ENCODE results near the gene CCDC150. TPM values are rescaled to one million over a fixed set of nuclear protein-coding genes. Genes with fewer than 3 reads are reported as not detected.

Gene CCDC150
- total and polyA plus RNA-seq, 2 of the 8 experiments (the other 6 are each of a cell fraction or from before 2014, with no cell fraction given), result 8.3 to 31.9 TPM

DNA sequence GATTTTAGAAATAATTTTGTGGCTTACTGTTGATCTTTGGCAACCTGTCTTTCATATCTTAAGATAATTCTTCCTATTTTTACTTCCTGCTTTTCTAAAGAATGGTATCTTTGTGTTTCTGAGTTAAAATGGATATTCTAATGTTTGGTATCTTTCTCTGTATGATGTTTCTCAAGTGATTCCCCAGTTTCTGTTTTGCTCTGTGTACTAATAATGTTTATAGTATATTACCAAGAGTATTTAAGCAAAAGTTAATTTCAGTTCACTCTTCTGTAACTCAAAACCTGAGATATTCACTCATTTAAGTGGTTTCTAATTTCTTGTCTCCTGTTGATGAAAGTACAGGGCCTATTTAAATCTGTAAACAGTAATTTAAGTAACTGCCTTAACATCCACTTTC, 58.3 kb downstream of the CCDC150 start:
- no peak overlapping the region for H4K5ac ChIP-seq (ENCODE audit: insufficient read length, low read depth, low read length)
- no peak overlapping the region for H2AFZ ChIP-seq (ENCODE audit: low read length)
- H2BK12ac ChIP-seq (ENCODE audit: low read depth, low read length), result no peak overlapping the region
- ChIA-PET CTCF (ENCODE audit: partially characterized antibody) (no interaction called here), POLR2A (ENCODE audit: partially characterized antibody) (no interaction called here)
- peaks cover 0 to 7% (median 0%) of the 10 kb centered on the region in 4 experiments; a peak in 2 of 8 replicates for H3K36me3 ChIP-seq (ENCODE audit: control insufficient read depth in 2 of 4, insufficient read depth in 4 of 4, low read length in 3 of 4)
- no peak overlapping the region for H2AK5ac ChIP-seq (ENCODE audit: low read depth, low read length)
- no peak overlapping the region for H3K23ac ChIP-seq (ENCODE audit: insufficient read length)
- no peak overlapping the region for H2BK20ac ChIP-seq (ENCODE audit: low read length)
- TF ChIP-seq, protein P1, sequence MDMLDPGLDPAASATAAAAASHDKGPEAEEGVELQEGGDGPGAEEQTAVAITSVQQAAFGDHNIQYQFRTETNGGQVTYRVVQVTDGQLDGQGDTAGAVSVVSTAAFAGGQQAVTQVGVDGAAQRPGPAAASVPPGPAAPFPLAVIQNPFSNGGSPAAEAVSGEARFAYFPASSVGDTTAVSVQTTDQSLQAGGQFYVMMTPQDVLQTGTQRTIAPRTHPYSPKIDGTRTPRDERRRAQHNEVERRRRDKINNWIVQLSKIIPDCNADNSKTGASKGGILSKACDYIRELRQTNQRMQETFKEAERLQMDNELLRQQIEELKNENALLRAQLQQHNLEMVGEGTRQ (IDR thresholded peaks at IDR 0.05; ENCODE audit: low read length), result no peak
- TF ChIP-seq CTBP2 (IDR thresholded peaks at IDR 0.05; ENCODE audit: borderline replicate concordance, insufficient read depth, insufficient read length, low read length) (no peak), NANOG (IDR thresholded peaks at IDR 0.05; ENCODE audit: insufficient read depth, low read depth, low read length, poor library complexity, severe bottlenecking) (no peak), SRF (IDR thresholded peaks at IDR 0.05; ENCODE audit: low read depth, low read length) (no peak), EZH2 (IDR thresholded peaks at IDR 0.05; ENCODE audit: low read depth, low read length, severe bottlenecking) (no peak), KDM5A (IDR thresholded peaks at IDR 0.05; ENCODE audit: low read length) (no peak), HDAC2 (IDR thresholded peaks at IDR 0.05; ENCODE audit: borderline replicate concordance in 1 of 2, low read depth in 2 of 2, low read length in 2 of 2) (no peak), POU5F1 (IDR thresholded peaks at IDR 0.05; ENCODE audit: low read depth, low read length) (no peak)
- TF ChIP-seq, protein P2, sequence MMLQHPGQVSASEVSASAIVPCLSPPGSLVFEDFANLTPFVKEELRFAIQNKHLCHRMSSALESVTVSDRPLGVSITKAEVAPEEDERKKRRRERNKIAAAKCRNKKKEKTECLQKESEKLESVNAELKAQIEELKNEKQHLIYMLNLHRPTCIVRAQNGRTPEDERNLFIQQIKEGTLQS (IDR thresholded peaks at IDR 0.05; ENCODE audit: insufficient read depth, low read depth, low read length), result no peak
- H3K79me2 ChIP-seq (ENCODE audit: control insufficient read depth in 1 of 2, insufficient read depth in 2 of 2, low read length in 2 of 2), result no peaks in the 10 kb centered on the region; a peak in 1 of 4 replicates
- no peak overlapping the region for H3K4ac ChIP-seq (replicated peaks; ENCODE audit: insufficient read length, low read depth, low read length)
- no peak overlapping the region for H3K14ac ChIP-seq (ENCODE audit: insufficient read length)
- DNase-seq (ENCODE audit: low read depth in 1 of 2, low spot score in 2 of 2) (no peak), FAIRE-seq (no peak)
- H2BK5ac ChIP-seq (ENCODE audit: low read depth, low read length), result no peak overlapping the region
- H3K9ac ChIP-seq (replicated peaks in 1 of 4; ENCODE audit: extremely low read depth in 1 of 4, low read depth in 3 of 4, low read length in 3 of 4), result no peak overlapping the region
- H3K79me1 ChIP-seq (ENCODE audit: low read depth, low read length), result no peaks in the 10 kb centered on the region
- no peaks in the 10 kb centered on the region for H3K27me3 ChIP-seq (replicated peaks in 1 of 4; ENCODE audit: control insufficient read depth in 3 of 4, extremely low read depth in 1 of 4, insufficient read depth in 3 of 4, low read length in 3 of 4)
- no peak overlapping the region for H4K91ac ChIP-seq (replicated peaks; ENCODE audit: insufficient read length, low read length)
- H3K23me2 ChIP-seq (ENCODE audit: low read depth, low read length), result no peaks in the 10 kb centered on the region
- no peak overlapping the region for H3K56ac ChIP-seq (replicated peaks; ENCODE audit: insufficient read length, low read depth, low read length)
- no peaks in the 10 kb centered on the region for H3K9me3 ChIP-seq (ENCODE audit: insufficient read depth in 2 of 2, low read depth in 1 of 2, low read length in 1 of 2)
- H4K20me1 ChIP-seq (replicated peaks in 1 of 2; ENCODE audit: control insufficient read depth in 1 of 2, insufficient read depth in 2 of 2, low read length in 2 of 2), result no peaks in the 10 kb centered on the region
- no peaks in the 10 kb centered on the region for H3K4me1 ChIP-seq (replicated peaks in 1 of 4; ENCODE audit: control insufficient read depth in 3 of 4, insufficient read depth in 4 of 4, low read length in 3 of 4)
- no peak overlapping the region for H2BK15ac ChIP-seq (ENCODE audit: low read length)
- no peak overlapping the region for H3K4me2 ChIP-seq (ENCODE audit: insufficient read depth in 1 of 2, low read depth in 2 of 2, low read length in 2 of 2)
- H3K4me3 ChIP-seq (ENCODE audit: extremely low read depth in 1 of 4, insufficient read depth in 2 of 4, low read depth in 3 of 4, low read length in 4 of 4), result no peak overlapping the region
- no peak overlapping the region for H2BK120ac ChIP-seq (replicated peaks; ENCODE audit: low read depth, low read length)
- H3K27ac ChIP-seq (ENCODE audit: low read depth, low read length), result no peak overlapping the region
- no peak overlapping the region for H3K18ac ChIP-seq (ENCODE audit: extremely low read depth, low read length)
- no peak overlapping the region for H4K8ac ChIP-seq (ENCODE audit: extremely low read depth, insufficient read depth, low read length)
